A549 (cell line): Measurements from ENCODE around the gene EGLN2. TPM values are rescaled to one million over a fixed set of nuclear protein-coding genes. Genes with fewer than 3 reads are reported as not detected.

Experiments used
- ATAC-seq, 2 experiments: fragments of 200-7000 bp in 1 of 2; fragments of >200 bp in 1 of 2; cut with Nextera tagmentation in 1 of 2; cut with Tn5 transposase in 1 of 2; 3 replicates each; pipeline versions ENCODE4 v1.8.0 to v1.9.1; 2018 to 2020; ENCODE audit warnings: mild to moderate bottlenecking in 1 of 2, moderate library complexity in 1 of 2
- CTCF ChIA-PET: fragments of 300-600 bp; sonication (Branson Sonifier 250); formaldehyde crosslinking; extraction: SDS; loops from one replicate; lab custom pipeline; 2021; ENCODE audit warnings: antibody characterized with exemption, inconsistent platforms; lab: Yijun Ruan, JAX
- POLR2A ChIA-PET: fragments of 350-600 bp; formaldehyde crosslinking; extraction: SDS; loops from one replicate; lab custom pipeline; 2021; ENCODE audit warnings: antibody characterized with exemption, inconsistent platforms; lab: Yijun Ruan, JAX
- DNase-seq, 2 experiments: peaks; one replicate each; pipeline versions ENCODE4 v3.0.0 to v3.0.0-alpha.2; 2011 to 2016; ENCODE audit warnings: low read depth in 1 of 2, low spot score in 1 of 2
- FAIRE-seq: peaks from 2 replicates; lab custom pipeline; 2011; peaks lifted over from hg19 to GRCh38; lab: Jason Lieb, UNC
- H3K27ac ChIP-seq, 2 experiments: fragments of >200 bp; sonication (Bioruptor Twin); formaldehyde crosslinking; 3 replicates each; pipeline ENCODE4 v1.5.1; 2016 to 2017
- H3K4me1 ChIP-seq: fragments of >200 bp; sonication (Bioruptor Twin); formaldehyde crosslinking; 3 replicates; pipeline ENCODE4 v1.6.1; 2016
- H3K4me2 ChIP-seq: fragments of >200 bp; sonication (Bioruptor Twin); formaldehyde crosslinking; 3 replicates; pipeline ENCODE4 v1.6.1; 2016
- H3K4me3 ChIP-seq: fragments of >200 bp; sonication (Bioruptor Twin); formaldehyde crosslinking; 3 replicates; pipeline ENCODE4 v1.5.1; 2016
- H3K9me3 ChIP-seq: fragments of >200 bp; sonication (Bioruptor Twin); formaldehyde crosslinking; 3 replicates; pipeline ENCODE4 v1.6.1; 2016
- BHLHE40 ChIP-seq: IDR thresholded peaks from 2 replicates; pipeline ENCODE4 v1.6.1; 2012; ENCODE audit warnings: low read depth, low read length, inconsistent platforms
- CBX2 ChIP-seq: fragments of 200-600 bp; sonication (generic); IDR thresholded peaks from 2 replicates; pipeline ENCODE4 v1.6.1; 2016; ENCODE audit warnings: low read depth, mild to moderate bottlenecking, borderline replicate concordance
- CHD2 ChIP-seq: fragments of 150-350 bp; IDR thresholded peaks from 2 replicates; pipeline ENCODE4 v1.6.1; 2014; ENCODE audit warnings: low read length; ENCODE audit not compliant: partially characterized antibody
- EHMT2 ChIP-seq: fragments of 200-600 bp; sonication (generic); IDR thresholded peaks from 2 replicates; pipeline ENCODE4 v1.6.1; 2016; ENCODE audit warnings: antibody characterized with exemption, low read depth, mild to moderate bottlenecking, moderate library complexity
- EP300 ChIP-seq, 2 experiments: fragments of >200 bp; sonication (Bioruptor Twin); formaldehyde crosslinking; IDR thresholded peaks; 2 replicates in 1 of 2; 3 replicates in 1 of 2; pipeline ENCODE4 v1.6.1; 2016 to 2017
- ESRRA ChIP-seq: fragments of 150-350 bp; IDR thresholded peaks from 2 replicates; pipeline ENCODE4 v1.6.1; 2014; ENCODE audit warnings: mild to moderate bottlenecking, low read length, borderline replicate concordance
- FOSL2 ChIP-seq, 2 experiments: fragments of 450-650 bp in 1 of 2; fragments of >200 bp in 1 of 2; sonication (Bioruptor Twin) in 1 of 2; formaldehyde crosslinking; IDR thresholded peaks; 2 replicates each; pipeline versions ENCODE4 v1.5.0 to v1.6.1; 2016 to 2020; ENCODE audit warnings: mild to moderate bottlenecking in 1 of 2, moderate library complexity in 1 of 2
- HEYL ChIP-seq: fragments of 250-450 bp; sonication (Bioruptor Pico); IDR thresholded peaks from 2 replicates; pipeline ENCODE4 v1.8.0; 2021; ENCODE audit warnings: mild to moderate bottlenecking, moderate library complexity
- HOXA7 ChIP-seq: fragments of 250-450 bp; sonication (Bioruptor Pico); IDR thresholded peaks from 2 replicates; pipeline ENCODE4 v1.5.0; 2020; ENCODE audit warnings: mild to moderate bottlenecking, moderate library complexity
- HOXB5 ChIP-seq: fragments of 250-450 bp; sonication (Bioruptor Pico); IDR thresholded peaks from 2 replicates; pipeline ENCODE4 v1.5.0; 2020; ENCODE audit warnings: mild to moderate bottlenecking, moderate library complexity
- JUNB ChIP-seq: fragments of >200 bp; sonication (Bioruptor Twin); formaldehyde crosslinking; IDR thresholded peaks from 2 replicates; pipeline ENCODE4 v1.6.1; 2016
- KDM5A ChIP-seq: fragments of 200-600 bp; sonication (generic); IDR thresholded peaks from 2 replicates; pipeline ENCODE4 v1.6.1; 2016; ENCODE audit warnings: antibody characterized with exemption, mild to moderate bottlenecking
- MAFK ChIP-seq: fragments of 450-650 bp; IDR thresholded peaks from 2 replicates; pipeline ENCODE4 v1.6.1; 2014; ENCODE audit not compliant: partially characterized antibody
- MAZ ChIP-seq: fragments of 150-350 bp; IDR thresholded peaks from 2 replicates; pipeline ENCODE4 v1.6.1; 2014; ENCODE audit warnings: antibody characterized with exemption, low read depth, low read length, borderline replicate concordance
- NPAS2 ChIP-seq: fragments of 250-450 bp; sonication (Bioruptor Pico); IDR thresholded peaks from 2 replicates; pipeline ENCODE4 v1.8.0; 2022; ENCODE audit warnings: mild to moderate bottlenecking, moderate library complexity, borderline replicate concordance
- NR3C1 ChIP-seq: fragments of >200 bp; sonication (Bioruptor Twin); formaldehyde crosslinking; IDR thresholded peaks from 3 replicates; pipeline ENCODE4 v1.6.1; 2017
- POLR2A ChIP-seq: IDR thresholded peaks from 2 replicates; pipeline ENCODE4 v1.6.1; 2012; ENCODE audit warnings: mild to moderate bottlenecking, low read length
- POLR2AphosphoS2 ChIP-seq: conservative IDR thresholded peaks from 2 replicates; pipeline ENCODE4 v1.6.1; 2012; ENCODE audit warnings: low read length, improper control_type of control experiment, inconsistent platforms
- RCOR1 ChIP-seq: fragments of 150-350 bp; IDR thresholded peaks from 2 replicates; pipeline ENCODE4 v1.6.1; 2014; ENCODE audit warnings: antibody characterized with exemption, low read length, low read depth
- RNF2 ChIP-seq: fragments of 200-600 bp; sonication (generic); IDR thresholded peaks from 2 replicates; pipeline ENCODE4 v1.6.1; 2016; ENCODE audit warnings: low read depth, mild to moderate bottlenecking, antibody characterized with exemption, moderate library complexity, borderline replicate concordance
- WGBS: methylation state at CpG from one replicate; pipeline ENCODE4 v1.1.6; 2017; ENCODE audit errors: missing lambda C conversion rate; 5-methylcytosine and 5-hydroxymethylcytosine counted together
- polyA plus RNA-seq, 4 experiments: library from polyadenylated mRNA; depleted of rRNA in 3 of 4; stranded (reverse); fragments of >200 nt; fragmentation: RNase III in 1 of 4; extraction: RNeasy Plus Mini Kit Qiagen cat#74134 plus additional on column Dnase treatment in 1 of 4; gene quantifications; 2 replicates in 3 of 4; 3 replicates in 1 of 4; pipeline ENCODE4 v1.2.3, GENCODE V29; 2011 to 2017
- TF ChIP-seq, protein P1 (sequence below): IDR thresholded peaks from 2 replicates; pipeline ENCODE4 v1.6.1; 2012; ENCODE audit warnings: low read depth, borderline replicate concordance
- TF ChIP-seq, protein P2 (sequence below): fragments of >200 bp; sonication (Bioruptor Twin); formaldehyde crosslinking; IDR thresholded peaks from 2 replicates; pipeline ENCODE4 v1.6.1; 2016
- TF ChIP-seq, protein P3 (sequence below): IDR thresholded peaks from 2 replicates; pipeline ENCODE4 v1.6.1; 2012

The EGLN2 gene
- polyA plus RNA-seq, 2 of the 4 experiments (the other 2 are of a cell fraction) = 34.7 to 81.4 TPM

DNA sequence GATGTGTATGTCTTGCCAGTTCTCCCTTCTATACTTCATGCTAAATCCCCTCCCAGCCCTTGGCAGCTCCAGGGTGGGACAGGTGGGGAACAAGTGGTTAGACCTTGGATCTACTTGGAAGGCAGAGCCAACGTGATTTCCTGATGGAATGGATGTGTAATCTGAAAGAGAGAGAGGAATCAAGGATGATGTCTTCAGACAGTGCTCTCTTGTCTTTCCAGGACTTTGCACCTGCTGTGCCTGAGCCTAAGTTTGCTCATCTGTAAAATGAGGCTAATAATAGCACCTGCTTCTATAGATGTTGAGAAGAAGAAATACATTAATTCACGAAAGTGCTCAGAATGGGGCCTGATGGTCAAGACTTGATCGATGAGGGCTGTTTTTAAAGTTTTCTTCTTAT lies 7.0 kb upstream of the EGLN2 start:
- DNase-seq (no peak), ATAC-seq (no peak), FAIRE-seq (no peak)
- Histone ChIP-seq H3K4me1 (peaks cover 6% of the 10 kb centered on the region; the same call in 1 of the 3 replicates), H3K27ac (no peak overlapping the region), H3K9me3 (no peaks in the 10 kb centered on the region), H3K4me2 (no peak overlapping the region), H3K4me3 (no peak overlapping the region)
- WGBS = 65% methylated on average over 3 of the region's 3 CpGs
- POLR2A ChIA-PET = interaction anchor here (1.2 kb wide), 1 partner anchor 14 kb away, joined by 5 read pairs; the partner anchor contains the start of gene RAB4B
- TF ChIP-seq POLR2AphosphoS2 (no peak), EP300 (IDR thresholded peaks at IDR 0.05) (no peak), EHMT2 (no peak), JUNB (no peak), HOXB5 (CRISPR knock-in tag) (no peak), KDM5A (no peak), CBX2 (no peak), MAZ (no peak), RCOR1 (no peak), NR3C1 (no peak), ESRRA (no peak), HEYL (no peak), RNF2 (no peak), FOSL2 (IDR thresholded peaks at IDR 0.05) (no peak), FOSL2 (CRISPR knock-in tag; IDR thresholded peaks at IDR 0.05) (no peak), BHLHE40 (no peak)
- TF ChIP-seq, protein P1, sequence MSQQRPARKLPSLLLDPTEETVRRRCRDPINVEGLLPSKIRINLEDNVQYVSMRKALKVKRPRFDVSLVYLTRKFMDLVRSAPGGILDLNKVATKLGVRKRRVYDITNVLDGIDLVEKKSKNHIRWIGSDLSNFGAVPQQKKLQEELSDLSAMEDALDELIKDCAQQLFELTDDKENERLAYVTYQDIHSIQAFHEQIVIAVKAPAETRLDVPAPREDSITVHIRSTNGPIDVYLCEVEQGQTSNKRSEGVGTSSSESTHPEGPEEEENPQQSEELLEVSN = no peak
- TF ChIP-seq, protein P2, sequence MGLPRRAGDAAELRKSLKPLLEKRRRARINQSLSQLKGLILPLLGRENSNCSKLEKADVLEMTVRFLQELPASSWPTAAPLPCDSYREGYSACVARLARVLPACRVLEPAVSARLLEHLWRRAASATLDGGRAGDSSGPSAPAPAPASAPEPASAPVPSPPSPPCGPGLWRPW = no peak
- CTCF ChIA-PET = interaction anchor here (1.5 to 2.0 kb wide), 2 partner anchors 28 to 129 kb away, joined by 3 to 7 read pairs; no protein-coding TSS in a partner anchor

DNA sequence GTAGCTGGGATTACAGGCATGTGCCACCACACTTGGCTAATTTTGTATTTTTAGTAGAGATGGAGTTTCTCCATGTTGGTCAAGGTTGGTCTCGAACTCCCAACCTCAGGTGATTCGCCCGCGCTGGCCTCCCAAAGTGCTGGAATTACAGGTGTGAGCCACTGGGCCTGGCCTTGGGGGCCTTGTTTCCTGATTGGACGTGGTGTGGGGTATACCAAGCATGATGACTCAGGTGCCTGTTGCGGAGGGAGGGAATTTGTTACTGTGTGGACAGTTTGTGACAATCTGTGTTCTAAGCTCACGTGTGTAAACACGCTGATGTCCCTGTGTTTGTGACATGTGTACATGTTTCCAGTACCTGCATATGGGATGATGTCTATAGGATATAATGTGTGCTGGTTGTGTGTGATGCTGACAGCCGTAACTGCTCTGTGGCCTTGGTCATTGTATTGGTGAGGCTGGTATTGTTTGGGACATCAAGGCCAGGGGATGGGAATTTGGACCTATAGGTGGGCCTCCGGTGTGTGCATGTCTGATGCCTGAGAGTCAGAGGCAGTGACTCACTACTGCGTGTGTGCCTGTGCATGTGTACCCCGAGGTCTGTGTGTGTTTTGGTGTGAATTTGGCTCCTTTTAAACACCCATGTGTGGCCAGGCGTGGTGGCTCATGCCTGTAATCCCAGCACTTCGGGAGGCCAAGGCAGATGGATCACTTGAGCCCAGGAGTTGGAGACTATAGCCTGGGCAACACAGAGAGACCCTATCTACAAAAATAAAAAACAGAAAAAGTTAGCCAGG lies 1.6 kb upstream of the EGLN2 start:
- ChIA-PET CTCF (interaction anchor here (0.6 to 15.7 kb wide), 31 partner anchors 10 to 421 kb away, joined by 3 to 162 read pairs (median 5); partner anchors contain the start of genes ACTMAP, AXL, COQ8B and RAB4B), POLR2A (interaction anchor here (0.6 to 2.9 kb wide), 11 partner anchors 10 to 467 kb away, joined by 3 to 76 read pairs (median 16); partner anchors contain the start of genes ACTMAP, COQ8B, HNRNPUL1 and ITPKC)
- Histone ChIP-seq H3K27ac (peak overlapping the region; percentile 95 to 96), H3K4me2 (peak overlapping the region; percentile 59), H3K4me3 (peak overlapping the region; percentile 84; the same call in 2 of the 3 replicates), H3K4me1 (peaks cover 33% of the 10 kb centered on the region), H3K9me3 (no peaks in the 10 kb centered on the region)
- 91% methylated on average over 14 of the region's 14 CpGs for WGBS
- DNase-seq (no peak), FAIRE-seq (no peak), ATAC-seq (no peak)
- TF ChIP-seq CBX2 (no peak), CHD2 (no peak), EP300 (IDR thresholded peaks at IDR 0.05) (no peak), HOXA7 (CRISPR knock-in tag) (no peak), MAZ (no peak), MAFK (no peak), POLR2A (no peak), NPAS2 (CRISPR knock-in tag) (no peak)
- TF ChIP-seq, protein P1 = no peak
- TF ChIP-seq, protein P3, sequence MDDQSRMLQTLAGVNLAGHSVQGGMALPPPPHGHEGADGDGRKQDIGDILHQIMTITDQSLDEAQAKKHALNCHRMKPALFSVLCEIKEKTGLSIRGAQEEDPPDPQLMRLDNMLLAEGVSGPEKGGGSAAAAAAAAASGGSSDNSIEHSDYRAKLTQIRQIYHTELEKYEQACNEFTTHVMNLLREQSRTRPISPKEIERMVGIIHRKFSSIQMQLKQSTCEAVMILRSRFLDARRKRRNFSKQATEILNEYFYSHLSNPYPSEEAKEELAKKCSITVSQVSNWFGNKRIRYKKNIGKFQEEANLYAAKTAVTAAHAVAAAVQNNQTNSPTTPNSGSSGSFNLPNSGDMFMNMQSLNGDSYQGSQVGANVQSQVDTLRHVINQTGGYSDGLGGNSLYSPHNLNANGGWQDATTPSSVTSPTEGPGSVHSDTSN = no peak
